ENCODE data around the gene KRT38. TPM values are rescaled to one million over a fixed set of nuclear protein-coding genes. Genes with fewer than 3 reads are reported as not detected.

KRT38 gene
- total RNA-seq (2022) (not detected in 2 replicates), Bru-seq, nascent RNA (not detected), BruChase-seq, experiment 1, labeled RNA remaining after a 6-hour chase (not detected), BruChase-seq, experiment 2, labeled RNA remaining after a 2-hour chase (not detected)
- long read RNA-seq: 0 reads

DNA sequence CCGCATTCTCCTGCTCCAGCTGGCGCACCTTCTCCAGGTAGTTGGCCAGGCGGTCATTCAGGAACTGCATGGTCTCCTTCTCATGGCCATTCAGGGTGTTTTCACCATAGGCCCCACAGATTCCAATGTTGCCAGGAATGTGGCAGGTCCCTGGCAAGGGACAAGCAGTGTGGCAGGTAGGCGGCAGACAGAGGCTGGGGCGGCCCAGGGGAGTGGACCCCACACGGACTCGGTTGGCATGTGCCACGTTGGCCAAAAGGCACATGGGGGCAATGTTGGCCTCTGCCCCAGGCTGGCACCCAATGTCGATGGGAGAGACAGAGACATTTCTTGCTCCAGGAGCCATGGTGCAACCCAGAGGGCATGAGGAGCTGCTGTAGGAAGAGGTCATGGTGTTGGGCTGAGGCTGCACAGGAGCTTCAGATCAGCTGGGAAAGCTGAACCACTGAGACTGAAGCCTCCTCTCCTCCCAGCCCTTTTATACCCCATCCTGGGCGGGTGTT lies at the start of gene KRT38:
Gene KRT38, minus strand, starts transcription at position 453 of the 503 bp plus-strand sequence. Its CDS starts 62 bp downstream, at position 391.
- no peak within 1 kb of the TSS for H3K27ac Mint-ChIP-seq (ENCODE audit: unreplicated experiment)
- BruUV-seq (replicated peaks): no TSS peak
- intact Hi-C loops (cut with micrococcal nuclease; ENCODE audit: unreplicated experiment): no loop called here
- TF ChIP-seq, protein P1, sequence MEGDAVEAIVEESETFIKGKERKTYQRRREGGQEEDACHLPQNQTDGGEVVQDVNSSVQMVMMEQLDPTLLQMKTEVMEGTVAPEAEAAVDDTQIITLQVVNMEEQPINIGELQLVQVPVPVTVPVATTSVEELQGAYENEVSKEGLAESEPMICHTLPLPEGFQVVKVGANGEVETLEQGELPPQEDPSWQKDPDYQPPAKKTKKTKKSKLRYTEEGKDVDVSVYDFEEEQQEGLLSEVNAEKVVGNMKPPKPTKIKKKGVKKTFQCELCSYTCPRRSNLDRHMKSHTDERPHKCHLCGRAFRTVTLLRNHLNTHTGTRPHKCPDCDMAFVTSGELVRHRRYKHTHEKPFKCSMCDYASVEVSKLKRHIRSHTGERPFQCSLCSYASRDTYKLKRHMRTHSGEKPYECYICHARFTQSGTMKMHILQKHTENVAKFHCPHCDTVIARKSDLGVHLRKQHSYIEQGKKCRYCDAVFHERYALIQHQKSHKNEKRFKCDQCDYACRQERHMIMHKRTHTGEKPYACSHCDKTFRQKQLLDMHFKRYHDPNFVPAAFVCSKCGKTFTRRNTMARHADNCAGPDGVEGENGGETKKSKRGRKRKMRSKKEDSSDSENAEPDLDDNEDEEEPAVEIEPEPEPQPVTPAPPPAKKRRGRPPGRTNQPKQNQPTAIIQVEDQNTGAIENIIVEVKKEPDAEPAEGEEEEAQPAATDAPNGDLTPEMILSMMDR (IDR thresholded peaks at IDR 0.05; ENCODE audit: unreplicated experiment): no peak
- no peaks in the 10 kb centered on the region for H3K36me3 Mint-ChIP-seq (ENCODE audit: insufficient read depth, unreplicated experiment)
- H3K9me3 Mint-ChIP-seq (ENCODE audit: low read depth, unreplicated experiment): no peaks in the 10 kb centered on the region
- DNase-seq: no peak
- H3K4me1 Mint-ChIP-seq (ENCODE audit: low read depth, unreplicated experiment): peaks cover 8% of the 10 kb centered on the region
- CTCF ChIA-PET: interaction anchor here (2.0 kb wide), 1 partner anchor 22 kb away, joined by 7 read pairs; no protein-coding TSS in a partner anchor
- H3K27me3 Mint-ChIP-seq (ENCODE audit: unreplicated experiment): peaks cover 22% of the 10 kb centered on the region
- H3K4me3 Mint-ChIP-seq (ENCODE audit: low read depth, unreplicated experiment): no peak within 1 kb of the TSS

- H3K36me3 Mint-ChIP-seq (ENCODE audit: insufficient read depth, unreplicated experiment): no peaks in the 10 kb centered on the region
- intact Hi-C loops (cut with micrococcal nuclease; ENCODE audit: unreplicated experiment): no loop called here
- CTCF ChIA-PET: no interaction called here
- TF ChIP-seq, protein P1 (IDR thresholded peaks at IDR 0.05; ENCODE audit: unreplicated experiment): no peak
- H3K27me3 Mint-ChIP-seq (ENCODE audit: unreplicated experiment): no peaks in the 10 kb centered on the region
- peaks cover 23% of the 10 kb centered on the region for H3K4me1 Mint-ChIP-seq (ENCODE audit: low read depth, unreplicated experiment)
- DNase-seq: no peak
- no peak within 1 kb of the TSS for H3K27ac Mint-ChIP-seq (ENCODE audit: unreplicated experiment)
- H3K9me3 Mint-ChIP-seq (ENCODE audit: low read depth, unreplicated experiment): no peaks in the 10 kb centered on the region
- no TSS peak for BruUV-seq (replicated peaks)
- H3K4me3 Mint-ChIP-seq (ENCODE audit: low read depth, unreplicated experiment): no peak within 1 kb of the TSS
These were observed 48.7 kb upstream of the KRT38 start, which contains the start of gene KRT36 for GRCh38 chr17:41489531-41489930. KRT36 (minus strand) TSS chr17:41489910; CDS start chr17:41489864, 46 bp downstream.

GRCh38 chr17:41486809-41487530 lies 46.2 kb upstream of the KRT38 start:
- TF ChIP-seq, protein P1 (IDR thresholded peaks at IDR 0.05; ENCODE audit: unreplicated experiment): peak; percentile 29
- CTCF ChIA-PET: interaction anchor here (0.7 to 1.1 kb wide), 4 partner anchors 9 to 69 kb away, joined by 3 to 4 read pairs (median 3); no protein-coding TSS in a partner anchor
- no peaks in the 10 kb centered on the region for H3K36me3 Mint-ChIP-seq (ENCODE audit: insufficient read depth, unreplicated experiment)
- H3K27me3 Mint-ChIP-seq (ENCODE audit: unreplicated experiment): no peaks in the 10 kb centered on the region
- intact Hi-C loops (cut with micrococcal nuclease; ENCODE audit: unreplicated experiment): no loop called here
- peaks cover under 1% of the 10 kb centered on the region for H3K4me1 Mint-ChIP-seq (ENCODE audit: low read depth, unreplicated experiment)
- no peak overlapping the region for H3K4me3 Mint-ChIP-seq (ENCODE audit: low read depth, unreplicated experiment)
- H3K9me3 Mint-ChIP-seq (ENCODE audit: low read depth, unreplicated experiment): no peaks in the 10 kb centered on the region
- DNase-seq: peak; percentile 46
- no peak overlapping the region for H3K27ac Mint-ChIP-seq (ENCODE audit: unreplicated experiment)
- no TSS peak for BruUV-seq (replicated peaks)

GRCh38 chr17:41486316-41486715 lies 45.5 kb upstream of the KRT38 start:
- no TSS peak for BruUV-seq (replicated peaks)
- Mint-ChIP-seq H3K4me3 (ENCODE audit: low read depth, unreplicated experiment) (no peak overlapping the region), H3K4me1 (ENCODE audit: low read depth, unreplicated experiment) (no peaks in the 10 kb centered on the region), H3K27me3 (ENCODE audit: unreplicated experiment) (no peaks in the 10 kb centered on the region), H3K36me3 (ENCODE audit: insufficient read depth, unreplicated experiment) (no peaks in the 10 kb centered on the region), H3K9me3 (ENCODE audit: low read depth, unreplicated experiment) (no peaks in the 10 kb centered on the region), H3K27ac (ENCODE audit: unreplicated experiment) (no peak overlapping the region)
- TF ChIP-seq, protein P1 (IDR thresholded peaks at IDR 0.05; ENCODE audit: unreplicated experiment): no peak
- no peak for DNase-seq
- intact Hi-C loops (cut with micrococcal nuclease; ENCODE audit: unreplicated experiment): no loop called here
- CTCF ChIA-PET: interaction anchor here (0.8 kb wide), 1 partner anchor 62 kb away, joined by 3 read pairs; no protein-coding TSS in a partner anchor
